Activated CD8-positive, alpha-beta memory T cell treated with anti-CD3 and anti-CD28 coated beads, Interleukin-2, amount 50 U/mL, for 24 hours (primary cell): ENCODE results near the gene PEF1.

Experiments
- DNase-seq: peaks from one replicate; pipeline ENCODE4 v3.0.0-alpha.2; 2020; ENCODE audit errors: extremely low read depth

Gene PEF1

GRCh38 chr1:31653717-31654473 lies 9.2 kb upstream of the PEF1 start:
- DNase-seq, result no peak

DNA sequence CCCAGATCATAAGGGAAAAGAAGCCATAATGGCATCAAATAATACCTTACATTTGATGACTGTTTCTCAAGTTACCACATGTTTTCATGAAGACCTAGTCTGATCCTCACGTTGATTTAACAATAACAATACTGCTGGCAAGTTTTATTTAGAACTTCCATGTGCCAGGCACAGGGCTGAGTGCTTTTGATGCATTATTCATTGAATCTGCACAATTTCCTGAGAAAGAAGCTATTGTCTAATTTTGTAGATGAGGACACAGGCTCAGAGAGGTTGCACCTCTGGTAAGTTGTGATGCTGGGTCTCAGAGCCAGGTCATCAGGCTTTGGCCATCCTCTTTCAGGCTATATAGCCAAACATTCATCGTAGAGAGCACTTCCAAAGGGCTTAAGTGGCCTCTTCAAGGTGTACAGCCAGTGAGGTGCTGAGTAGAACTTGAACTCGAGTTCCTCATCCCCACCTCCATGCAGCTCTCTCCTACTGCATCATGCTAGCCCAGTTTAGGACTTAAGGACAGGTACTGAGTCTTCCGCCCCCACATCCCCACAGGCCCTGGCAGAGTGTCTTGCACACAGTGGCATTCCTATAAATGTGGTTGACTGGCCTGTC lies 8.3 kb upstream of the PEF1 start:
- no peak for DNase-seq

GRCh38 chr1:31651766-31652165 lies 7.1 kb upstream of the PEF1 start:
- DNase-seq, result no peak

GRCh38 chr1:31651089-31651420 lies 6.4 kb upstream of the PEF1 start:
- DNase-seq, result no peak

- no peak for DNase-seq
Measured at GRCh38 chr1:31650161-31651088, 5.7 kb upstream of the PEF1 start.

DNA sequence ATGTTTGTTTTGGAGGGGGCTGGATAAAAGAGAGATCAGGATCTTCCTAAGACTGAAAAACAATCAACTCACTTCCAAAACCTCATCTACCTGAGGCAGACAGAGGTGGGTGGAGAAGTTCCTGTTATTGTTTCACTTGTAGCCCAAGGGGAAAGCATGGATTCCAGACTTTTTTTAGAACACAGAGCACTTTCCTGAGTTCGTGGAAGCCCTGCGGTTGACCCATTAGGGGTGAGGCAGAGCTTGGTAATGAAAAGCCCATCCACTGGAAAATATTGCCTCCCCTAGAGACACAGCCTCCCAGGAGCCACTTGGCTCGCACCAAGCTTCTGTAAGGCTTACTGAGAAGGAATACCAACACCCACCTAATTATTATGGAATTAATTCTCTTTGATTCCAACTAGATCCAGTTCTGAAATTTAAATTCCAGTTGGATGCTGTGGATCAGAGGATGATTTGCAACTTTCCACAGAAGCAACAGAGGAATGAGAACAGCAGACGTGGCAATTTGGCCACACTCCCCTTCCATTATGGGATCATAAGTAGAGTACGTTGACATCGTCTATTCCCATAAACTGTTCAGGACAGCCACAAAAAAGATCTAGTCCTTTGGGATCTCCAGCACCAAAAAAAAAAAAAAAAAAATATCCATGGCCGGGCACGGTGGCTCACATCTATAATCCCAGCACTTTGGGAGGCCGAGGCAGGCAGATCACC lies 4.1 kb upstream of the PEF1 start:
- no peak for DNase-seq

DNA sequence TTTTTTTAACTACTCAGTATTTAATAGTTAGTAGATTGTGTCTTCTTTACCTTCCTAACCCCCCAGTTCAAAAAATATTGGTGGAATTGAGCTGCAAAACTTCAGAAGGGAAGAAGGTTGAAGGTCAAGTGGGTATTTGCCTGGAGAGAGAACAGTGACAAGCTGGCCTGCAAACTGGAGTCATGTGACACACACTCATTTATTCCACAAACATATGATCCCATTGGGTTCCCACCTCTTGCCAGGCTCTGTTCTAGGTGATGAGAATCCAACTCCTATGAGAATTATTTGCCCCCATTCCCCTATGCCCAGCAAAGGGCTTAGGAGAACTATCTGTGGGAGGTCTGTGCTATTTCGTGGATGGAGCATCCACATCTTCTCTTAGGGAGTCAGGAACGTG lies 3.5 kb upstream of the PEF1 start:
- no peak for DNase-seq

- no peak for DNase-seq
Measured at GRCh38 chr1:31647106-31647505, 2.4 kb upstream of the PEF1 start.

GRCh38 chr1:31646259-31646960 lies 1.7 kb upstream of the PEF1 start:
- DNase-seq, result no peak

GRCh38 chr1:31645274-31645568 lies 545 bp upstream of the PEF1 start:
- no peak for DNase-seq

- no peak for DNase-seq
Measured at GRCh38 chr1:31643976-31644559, 608 bp downstream of the PEF1 start.

DNA sequence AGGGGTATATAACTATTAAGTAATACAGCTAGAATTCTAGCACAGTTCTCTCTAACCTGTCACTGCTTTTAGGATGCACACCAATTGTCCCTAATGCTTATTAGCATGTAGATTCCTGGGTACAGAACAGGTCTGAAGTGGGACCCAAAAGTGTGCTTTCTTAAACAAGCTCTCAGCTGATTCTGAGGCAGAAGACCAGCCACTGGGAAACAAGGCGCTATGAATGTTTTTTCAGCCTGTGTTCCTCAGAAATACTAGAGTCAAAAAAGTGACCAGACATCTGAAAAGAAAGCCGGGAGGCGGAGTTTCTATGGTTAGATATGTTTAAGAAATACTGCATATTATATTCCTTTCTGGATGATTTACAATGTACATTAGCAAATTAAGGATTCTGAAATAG lies 1.8 kb downstream of the PEF1 start:
- DNase-seq, result no peak

DNA sequence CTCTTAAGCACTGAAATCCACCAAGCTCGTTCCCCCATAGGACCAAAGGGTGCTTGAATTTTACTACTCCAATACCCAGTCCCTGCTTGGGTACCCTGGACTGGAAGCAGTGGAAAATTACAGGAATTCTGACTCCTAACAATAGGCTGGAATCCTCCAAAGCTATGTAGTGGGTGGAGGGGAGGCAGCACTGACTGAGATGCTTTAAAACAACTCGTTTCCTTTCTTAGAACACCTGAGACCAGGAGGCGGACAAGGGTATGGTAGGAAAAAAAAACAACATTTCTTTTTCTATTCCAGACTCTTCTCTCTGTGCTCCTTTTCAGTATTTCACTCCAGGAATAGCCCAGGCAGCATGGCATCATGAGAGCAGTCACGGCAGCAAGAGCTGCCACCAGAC lies 2.3 kb downstream of the PEF1 start:
- no peak for DNase-seq

GRCh38 chr1:31640964-31641363 lies 3.7 kb downstream of the PEF1 start:
- DNase-seq, result no peak

DNA sequence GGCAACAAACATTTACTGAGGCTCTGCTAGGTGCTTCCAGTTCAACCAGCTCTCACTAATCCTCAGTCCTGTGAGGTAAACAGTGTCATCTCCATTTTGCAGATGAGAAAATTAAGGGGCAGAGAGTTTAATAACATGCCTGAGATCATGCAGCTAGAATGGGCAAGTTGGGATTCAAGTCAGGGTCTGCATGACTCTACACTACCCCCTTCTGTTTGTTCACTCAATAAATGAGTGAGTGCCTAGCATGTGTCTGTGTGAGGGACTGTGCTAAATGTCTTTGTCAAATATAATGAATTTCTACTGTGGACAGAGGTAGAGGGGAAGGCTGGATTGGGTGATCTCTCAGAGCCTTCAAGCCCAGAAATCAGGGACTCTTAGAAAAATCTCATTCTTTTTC lies 4.5 kb downstream of the PEF1 start:
- no peak for DNase-seq

- DNase-seq, result no peak
Measured at GRCh38 chr1:31639543-31639942, 5.1 kb downstream of the PEF1 start.

DNA sequence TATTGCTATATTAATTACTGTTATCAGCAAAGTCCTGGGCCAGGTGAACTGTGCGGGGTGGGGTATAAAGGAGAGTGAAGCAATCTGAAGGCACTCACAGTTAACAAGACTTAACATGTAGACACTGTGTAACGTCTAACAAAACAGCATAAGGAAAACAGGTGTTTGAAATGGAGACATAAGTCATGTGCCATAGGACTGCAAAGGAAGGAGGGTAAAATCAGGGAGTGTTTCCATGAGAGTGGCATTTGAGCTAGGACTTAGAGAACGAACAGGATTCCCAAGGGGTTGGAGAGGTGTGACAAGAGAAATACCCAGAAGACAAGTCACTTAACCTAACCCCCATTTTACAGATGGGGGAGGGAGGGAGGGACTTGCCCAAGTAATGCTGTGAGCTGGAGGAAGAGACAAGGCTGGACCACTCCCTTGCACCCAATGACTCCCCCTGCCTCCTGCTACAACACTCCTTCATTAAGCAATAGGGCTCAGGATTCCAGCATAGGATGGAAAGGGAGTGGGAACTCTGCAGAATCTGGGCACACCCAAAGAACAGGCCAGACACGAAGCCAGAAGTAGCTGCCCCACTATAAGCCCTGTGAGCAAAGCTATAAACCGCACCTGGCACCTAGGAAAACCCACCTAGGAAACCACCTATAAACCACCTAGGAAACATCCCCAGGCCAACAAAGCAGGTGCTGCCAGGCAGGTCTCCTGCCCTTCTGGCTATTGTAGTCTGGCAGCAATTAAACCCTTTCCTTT lies 6.6 kb downstream of the PEF1 start:
- DNase-seq, result no peak

- DNase-seq, result no peak
Measured at GRCh38 chr1:31633117-31633516, 11.6 kb downstream of the PEF1 start.

- DNase-seq, result no peak
Measured at GRCh38 chr1:31632649-31633048, 12.0 kb downstream of the PEF1 start.

DNA sequence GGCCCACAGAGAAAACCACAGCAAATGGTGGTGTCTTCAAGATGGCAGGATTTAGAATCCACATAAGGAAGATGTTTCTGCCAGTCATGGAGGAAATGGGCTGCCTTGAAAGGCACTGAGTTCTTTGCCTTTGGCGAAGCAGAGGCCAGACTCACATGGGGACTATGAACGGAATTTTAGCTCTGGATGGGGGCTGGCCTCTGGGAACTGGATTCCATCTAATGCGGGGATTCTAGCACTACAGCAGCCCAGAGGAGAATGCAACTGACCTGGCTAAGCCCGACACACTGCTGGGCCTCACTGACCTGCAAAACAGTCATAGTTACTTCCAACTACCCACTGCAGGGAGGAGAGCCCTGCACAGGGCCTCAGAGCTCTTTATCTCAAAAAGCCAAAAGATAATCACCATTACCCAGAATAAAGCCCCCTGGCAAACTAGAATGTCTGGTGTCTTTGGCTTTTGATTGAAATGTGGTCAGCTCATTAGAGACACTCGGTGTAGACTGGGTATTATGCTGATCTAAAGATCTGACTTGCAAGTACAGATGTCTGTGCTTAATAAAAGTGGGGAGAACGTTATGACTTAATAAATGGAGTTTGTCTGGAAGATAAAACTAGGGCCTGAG lies 15.6 kb downstream of the PEF1 start:
- DNase-seq, result no peak
